ENCODE results near the gene UCK1.

The UCK1 gene

GRCh38 chr9:131530920-131531832 is at the start of gene UCK1:
TSS of gene UCK1 (minus strand) at chr9:131531263. CDS start at chr9:131531174, 89 bp downstream.
- DNase-seq (ENCODE audit: low read depth, low spot score) = peak; percentile 22

- no peak for DNase-seq (ENCODE audit: low read depth, low spot score)
Observed at GRCh38 chr9:131580358-131580757, 49.3 kb upstream of the UCK1 start.

- DNase-seq (ENCODE audit: low read depth, low spot score) = no peak
Observed at GRCh38 chr9:131579789-131580211, 48.7 kb upstream of the UCK1 start.

GRCh38 chr9:131578731-131579504 is 47.9 kb upstream of the UCK1 start:
- DNase-seq (ENCODE audit: low read depth, low spot score) = no peak

GRCh38 chr9:131578021-131578420 is 47.0 kb upstream of the UCK1 start:
- peak; percentile 40 for DNase-seq (ENCODE audit: low read depth, low spot score)

GRCh38 chr9:131577005-131578000 is 46.2 kb upstream of the UCK1 start:
- no peak for DNase-seq (ENCODE audit: low read depth, low spot score)

- DNase-seq (ENCODE audit: low read depth, low spot score) = no peak
Observed at GRCh38 chr9:131575946-131576853, 45.1 kb upstream of the UCK1 start.

- no peak for DNase-seq (ENCODE audit: low read depth, low spot score)
Observed at GRCh38 chr9:131574730-131575640, 43.9 kb upstream of the UCK1 start.

GRCh38 chr9:131567910-131568309 is 36.8 kb upstream of the UCK1 start:
- no peak for DNase-seq (ENCODE audit: low read depth, low spot score)

GRCh38 chr9:131566158-131566557 is 35.1 kb upstream of the UCK1 start:
- DNase-seq (ENCODE audit: low read depth, low spot score) = no peak

- DNase-seq (ENCODE audit: low read depth, low spot score) = no peak
Observed at GRCh38 chr9:131565369-131565768, 34.3 kb upstream of the UCK1 start.

GRCh38 chr9:131562032-131562959 is 31.2 kb upstream of the UCK1 start:
- DNase-seq (ENCODE audit: low read depth, low spot score) = no peak

- no peak for DNase-seq (ENCODE audit: low read depth, low spot score)
Observed at GRCh38 chr9:131559421-131560000, 28.4 kb upstream of the UCK1 start.

- DNase-seq (ENCODE audit: low read depth, low spot score) = no peak
Observed at GRCh38 chr9:131557855-131558548, 26.9 kb upstream of the UCK1 start.

- DNase-seq (ENCODE audit: low read depth, low spot score) = no peak
Observed at GRCh38 chr9:131555841-131556673, 25.0 kb upstream of the UCK1 start.

- DNase-seq (ENCODE audit: low read depth, low spot score) = no peak
Observed at GRCh38 chr9:131554843-131555351, 23.8 kb upstream of the UCK1 start.
